Stomach (tissue), 9 donors: ENCODE data around the gene COL27A1. TPM values are rescaled to one million over a fixed set of nuclear protein-coding genes. Genes with fewer than 3 reads are reported as not detected.

Source experiments
- DNase-seq, 2 donors: peaks; one replicate each; pipeline versions ENCODE4 v3.0.0 to v3.0.0-alpha.2; 2013 to 2019
- H3K27ac ChIP-seq, 5 donors: fragments of 200-600 bp in 4 of 5; sonication (generic) in 4 of 5; one replicate each; pipeline ENCODE4 v1.5.1; 2013 to 2019; ENCODE audit warnings: mild to moderate bottlenecking in 1 of 5, moderate library complexity in 1 of 5
- H3K27me3 ChIP-seq, 3 donors: fragments of 200-600 bp; sonication (generic); one replicate each; pipeline ENCODE4 v1.5.1; 2017 to 2019; ENCODE audit warnings: mixed run types in 1 of 3
- H3K36me3 ChIP-seq, 4 donors: fragments of 200-600 bp; sonication (generic); 1 replicate in 3 of 4; 2 replicates in 1 of 4; pipeline ENCODE4 v1.5.1; 2016 to 2019
- H3K4me1 ChIP-seq, 4 donors: fragments of 200-600 bp; sonication (generic); one replicate each; pipeline ENCODE4 v1.5.1; 2016 to 2019
- H3K4me3 ChIP-seq, 4 donors: fragments of 200-600 bp; sonication (generic) in 3 of 4; one replicate each; pipeline ENCODE4 v1.5.1; 2016 to 2019; ENCODE audit warnings: mild to moderate bottlenecking in 1 of 4
- H3K9me3 ChIP-seq, 4 donors: fragments of 200-600 bp; sonication (generic); one replicate each; pipeline ENCODE4 v1.5.1; 2016 to 2019
- CTCF ChIP-seq, 7 experiments: fragments of 450-650 bp in 4 of 7; fragments of 200-600 bp in 3 of 7; sonication (generic) in 3 of 7; IDR thresholded peaks; one replicate each; pipeline ENCODE4 v1.5.1; 2016 to 2019; ENCODE audit warnings: antibody characterized with exemption in 7 of 7, control low read depth in 2 of 7, mild to moderate bottlenecking in 1 of 7
- EP300 ChIP-seq: sonication (generic); formaldehyde crosslinking; IDR thresholded peaks from one replicate; pipeline ENCODE4 v1.6.1; 2017; ENCODE audit warnings: antibody characterized with exemption
- POLR2A ChIP-seq, 4 donors: fragments of 450-650 bp; IDR thresholded peaks; one replicate each; pipeline ENCODE4 v1.6.1; 2016; ENCODE audit warnings: antibody characterized with exemption in 4 of 4, control low read depth in 2 of 4, mild to moderate bottlenecking in 1 of 4, moderate library complexity in 1 of 4
- POLR2AphosphoS5 ChIP-seq, 3 donors: sonication (generic); formaldehyde crosslinking; IDR thresholded peaks; one replicate each; pipeline ENCODE4 v1.6.1; 2016; ENCODE audit warnings: antibody characterized with exemption in 3 of 3
- WGBS, 5 donors: extraction: QIAGEN DNeasy Blood & Tissue Kit in 3 of 5; methylation state at CpG; one replicate each; pipeline versions ENCODE4 v1.1.5 to v1.1.7; 2013 to 2018; 5-methylcytosine and 5-hydroxymethylcytosine counted together
- intact Hi-C: fragments of 100-400 bp; cut with DNase I; formaldehyde crosslinking; loops from one replicate; pipeline ENCODE4 v1.15.1; 2023; ENCODE audit warnings: low total_unique reads
- polyA plus RNA-seq, 3 donors: library from polyadenylated mRNA; stranded (reverse); fragments of 200-250 nt; gene quantifications; one replicate each; pipeline ENCODE4 v1.2.3, GENCODE V29; 2013
- total RNA-seq, 5 donors: library from RNA; depleted of rRNA; stranded (reverse); fragments of >200 nt; gene quantifications; one replicate each; pipeline versions ENCODE4 v1.1.0 to v1.2.3, GENCODE V29; 2014 to 2016
- donor health status: healthy with polysubstance abuse.
- donor health status: Bipolar disorder and iron deficiency.
- donor health status: healthy.

Gene COL27A1
- total and polyA plus RNA-seq, 8 donors, result 2.9 to 26.3 (median 8.2) TPM

- Histone ChIP-seq H3K9me3 (no peaks in the 10 kb centered on the region), H3K36me3 (peaks cover 0 to 6% (median 0%) of the 10 kb centered on the region in 4 donors), H3K27me3 (no peaks in the 10 kb centered on the region), H3K27ac (no peak overlapping the region), H3K4me3 (no peak overlapping the region), H3K4me1 (peaks cover 14 to 44% (median 30%) of the 10 kb centered on the region in 4 donors)
- DNase-seq, result no peak
- 93 to 97% (median 96%) methylated on average over 8 to 18 of the region's 18 CpGs for WGBS, 5 donors
- intact Hi-C loops, result no loop called here
- TF ChIP-seq EP300 (no peak), CTCF (IDR thresholded peaks at IDR 0.05) (no peak), POLR2AphosphoS5 (IDR thresholded peaks at IDR 0.05) (no peak), POLR2A (IDR thresholded peaks at IDR 0.05) (no peak)
These were observed 53.8 kb downstream of the COL27A1 start for GRCh38 chr9:114209151-114209550.

- Histone ChIP-seq H3K27me3 (no peaks in the 10 kb centered on the region), H3K4me1 (peaks cover 14 to 49% (median 32%) of the 10 kb centered on the region in 4 donors), H3K9me3 (no peaks in the 10 kb centered on the region), H3K27ac (no peak overlapping the region), H3K36me3 (peaks cover 0 to 6% (median 0%) of the 10 kb centered on the region in 4 donors), H3K4me3 (no peak overlapping the region)
- no peak for DNase-seq
- 86 to 94% (median 93%) methylated on average over 4 of the region's 4 CpGs for WGBS, 5 donors
- TF ChIP-seq POLR2A (IDR thresholded peaks at IDR 0.05) (no peak), CTCF (IDR thresholded peaks at IDR 0.05) (no peak), EP300 (no peak), POLR2AphosphoS5 (IDR thresholded peaks at IDR 0.05) (no peak)
- intact Hi-C loops, result no loop called here
These were observed 54.8 kb downstream of the COL27A1 start for GRCh38 chr9:114210136-114210535.

- H3K27ac ChIP-seq, result no peak overlapping the region
- WGBS, 5 donors, result 77 to 88% (median 85%) methylated on average over 10 to 15 of the region's 15 CpGs
- H3K36me3 ChIP-seq, result peaks cover 0 to 6% (median 0%) of the 10 kb centered on the region in 4 donors
- H3K9me3 ChIP-seq, result no peaks in the 10 kb centered on the region
- H3K4me1 ChIP-seq, result peaks cover 14 to 49% (median 31%) of the 10 kb centered on the region in 4 donors
- intact Hi-C loops, result no loop called here
- no peaks in the 10 kb centered on the region for H3K27me3 ChIP-seq
- no peak overlapping the region for H3K4me3 ChIP-seq
- no peak for TF ChIP-seq EP300
- TF ChIP-seq POLR2AphosphoS5 (IDR thresholded peaks at IDR 0.05), result no peak
- TF ChIP-seq CTCF (IDR thresholded peaks at IDR 0.05), result no peak
- TF ChIP-seq POLR2A (IDR thresholded peaks at IDR 0.05), result no peak
- no peak for DNase-seq
These were observed 55.4 kb downstream of the COL27A1 start for GRCh38 chr9:114210691-114211276.

- intact Hi-C loops, result no loop called here
- H3K9me3 ChIP-seq, result no peaks in the 10 kb centered on the region
- H3K4me1 ChIP-seq, result peaks cover under 1 to 37% (median 21%) of the 10 kb centered on the region in 4 donors
- WGBS, 5 donors, result 78 to 91% (median 87%) methylated on average over 5 of the region's 5 CpGs
- H3K27me3 ChIP-seq, result no peaks in the 10 kb centered on the region
- TF ChIP-seq POLR2A (IDR thresholded peaks at IDR 0.05) (no peak), CTCF (IDR thresholded peaks at IDR 0.05) (no peak), EP300 (no peak), POLR2AphosphoS5 (IDR thresholded peaks at IDR 0.05) (no peak)
- no peak overlapping the region for H3K4me3 ChIP-seq
- no peak overlapping the region for H3K27ac ChIP-seq
- no peak for DNase-seq
- peaks cover 0 to 6% (median 0%) of the 10 kb centered on the region in 4 donors for H3K36me3 ChIP-seq
These were observed 57.5 kb downstream of the COL27A1 start for GRCh38 chr9:114212826-114213225.
